ENCODE measurements around the gene SNRPD1.
"Not testable (repeated sequence)": the region's sequence is repeated elsewhere in the genome, so short reads cannot be mapped to it uniquely, and the experiment has no call there.

Gene SNRPD1

DNA sequence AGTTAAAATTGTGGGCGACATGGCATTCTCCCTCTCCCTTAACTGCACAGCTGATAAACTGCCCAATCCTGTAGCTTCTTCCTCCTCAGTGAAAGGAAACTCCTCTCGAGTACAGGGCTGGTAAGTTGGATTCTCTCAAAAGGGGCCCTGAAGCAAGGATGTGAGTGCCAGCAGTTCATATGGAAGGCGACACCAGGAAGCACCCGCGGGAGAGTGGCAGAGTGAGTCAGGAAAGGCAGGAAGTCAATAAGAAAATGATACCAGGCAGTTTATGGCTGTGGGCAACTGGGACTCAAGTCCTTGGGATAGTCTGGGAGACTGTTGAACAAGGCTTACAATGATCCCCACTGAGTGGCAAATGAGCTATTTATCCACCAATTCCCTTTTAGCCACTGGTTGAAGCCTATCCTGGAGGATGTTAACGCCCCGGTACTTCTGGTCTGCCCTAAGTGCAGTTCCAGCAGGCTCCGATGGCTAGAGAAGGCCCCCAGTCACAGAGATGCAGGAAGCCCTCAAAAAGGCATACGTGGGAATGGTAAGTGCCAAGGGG is 57.7 kb downstream of the SNRPD1 start:
- peaks cover 0 to 8% of the 10 kb centered on the region in 2 donors for H3K36me3 ChIP-seq (ENCODE audit: control insufficient read depth in 1 of 2, insufficient read depth in 2 of 2, low read length in 2 of 2)
- H3K27me3 ChIP-seq (ENCODE audit: control insufficient read depth in 1 of 2, insufficient read depth in 2 of 2, low read length in 2 of 2): no peaks in the 10 kb centered on the region
- H3K4me1 ChIP-seq (ENCODE audit: control insufficient read depth in 1 of 2, insufficient read depth in 2 of 2, low read length in 2 of 2): peaks cover 13 to 20% of the 10 kb centered on the region in 2 donors
- H3K9ac ChIP-seq (ENCODE audit: low read depth in 1 of 2, low read length in 2 of 2): no peak overlapping the region
- H3K9me3 ChIP-seq (ENCODE audit: control insufficient read depth in 1 of 2, low read length in 2 of 2): no peaks in the 10 kb centered on the region
- no peak overlapping the region for H3K4me3 ChIP-seq (ENCODE audit: low read depth in 1 of 2, low read length in 2 of 2)
- no peak overlapping the region for H3K27ac ChIP-seq (ENCODE audit: low read depth, low read length)

DNA sequence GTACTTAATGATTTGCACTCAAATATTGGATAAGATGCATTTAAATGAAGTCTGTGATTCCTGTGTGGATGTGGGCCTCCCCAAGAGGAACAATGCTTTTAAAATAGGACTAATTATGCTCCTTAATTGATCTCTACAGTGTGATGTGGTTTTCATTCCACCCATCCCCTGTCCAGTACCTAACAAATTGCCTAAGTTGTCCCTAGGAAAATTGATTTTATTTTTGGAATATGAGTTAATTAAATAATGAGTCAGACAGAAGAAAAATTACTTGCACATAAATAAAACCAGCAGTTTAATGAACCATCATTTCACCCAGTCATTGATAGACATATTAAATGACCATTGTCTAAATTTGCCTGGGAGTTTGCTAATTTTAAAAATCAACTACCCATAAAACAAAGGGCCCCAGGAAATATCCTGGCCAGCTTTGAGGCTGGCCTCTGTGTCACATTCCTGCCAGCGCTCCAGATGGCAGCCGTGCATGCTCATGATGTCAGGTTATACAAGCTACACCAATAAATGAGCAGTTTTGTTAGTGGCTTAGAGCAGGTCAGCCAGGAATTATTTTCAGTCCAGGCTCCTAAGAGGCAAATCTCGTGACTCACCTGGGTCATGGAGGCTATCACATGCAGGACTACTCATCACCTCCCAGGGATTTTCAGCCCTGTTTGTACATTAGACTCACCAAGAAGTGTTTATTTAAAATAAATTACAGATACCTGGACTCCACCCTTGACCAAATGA is 60.6 kb downstream of the SNRPD1 start:
- no peak overlapping the region for H3K27ac ChIP-seq (ENCODE audit: low read depth, low read length)
- H3K4me1 ChIP-seq (ENCODE audit: control insufficient read depth in 1 of 2, insufficient read depth in 2 of 2, low read length in 2 of 2): peaks cover 13 to 20% of the 10 kb centered on the region in 2 donors
- H3K9ac ChIP-seq (ENCODE audit: low read depth in 1 of 2, low read length in 2 of 2): no peak overlapping the region
- H3K9me3 ChIP-seq (ENCODE audit: control insufficient read depth in 1 of 2, low read length in 2 of 2): no peaks in the 10 kb centered on the region
- peaks cover 3 to 12% of the 10 kb centered on the region in 2 donors for H3K36me3 ChIP-seq (ENCODE audit: control insufficient read depth in 1 of 2, insufficient read depth in 2 of 2, low read length in 2 of 2)
- no peaks in the 10 kb centered on the region for H3K27me3 ChIP-seq (ENCODE audit: control insufficient read depth in 1 of 2, insufficient read depth in 2 of 2, low read length in 2 of 2)
- no peak overlapping the region for H3K4me3 ChIP-seq (ENCODE audit: low read depth in 1 of 2, low read length in 2 of 2)

- not testable (repeated sequence) for H3K9ac ChIP-seq (ENCODE audit: low read depth in 1 of 2, low read length in 2 of 2); H3K4me3 ChIP-seq (ENCODE audit: low read depth in 1 of 2, low read length in 2 of 2); H3K9me3 ChIP-seq (ENCODE audit: control insufficient read depth in 1 of 2, low read length in 2 of 2); H3K36me3 ChIP-seq (ENCODE audit: control insufficient read depth in 1 of 2, insufficient read depth in 2 of 2, low read length in 2 of 2); H3K27me3 ChIP-seq (ENCODE audit: control insufficient read depth in 1 of 2, insufficient read depth in 2 of 2, low read length in 2 of 2); H3K27ac ChIP-seq (ENCODE audit: low read depth, low read length); H3K4me1 ChIP-seq (ENCODE audit: control insufficient read depth in 1 of 2, insufficient read depth in 2 of 2, low read length in 2 of 2)
These were observed 63.2 kb downstream of the SNRPD1 start for GRCh38 chr18:21675354-21675753.

DNA sequence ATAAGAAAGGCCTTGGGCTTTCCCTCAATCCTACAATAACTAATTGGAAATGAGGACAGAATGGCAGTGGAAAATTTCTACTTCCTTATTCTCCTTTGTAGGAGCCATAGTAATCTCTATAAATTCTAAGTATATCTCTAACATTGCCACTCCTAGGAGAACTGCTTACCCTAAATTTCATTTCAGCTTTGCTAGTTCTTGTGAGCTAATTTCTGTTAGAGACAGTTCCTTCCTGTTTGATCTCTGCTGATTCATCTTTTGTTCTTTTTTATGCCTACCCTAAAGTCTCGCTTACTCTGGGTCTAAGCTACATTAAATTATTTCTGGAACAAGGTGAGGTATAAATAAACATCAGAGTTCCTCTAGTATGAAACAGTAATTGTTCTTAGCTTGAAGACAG is 66.7 kb downstream of the SNRPD1 start:
- Histone ChIP-seq H3K27ac (ENCODE audit: low read depth, low read length) (no peak overlapping the region), H3K9ac (ENCODE audit: low read depth in 1 of 2, low read length in 2 of 2) (no peak overlapping the region), H3K36me3 (ENCODE audit: control insufficient read depth in 1 of 2, insufficient read depth in 2 of 2, low read length in 2 of 2) (peaks cover 3% of the 10 kb centered on the region in 2 donors), H3K9me3 (ENCODE audit: control insufficient read depth in 1 of 2, low read length in 2 of 2) (no peaks in the 10 kb centered on the region), H3K4me3 (ENCODE audit: low read depth in 1 of 2, low read length in 2 of 2) (no peak overlapping the region), H3K27me3 (ENCODE audit: control insufficient read depth in 1 of 2, insufficient read depth in 2 of 2, low read length in 2 of 2) (no peaks in the 10 kb centered on the region), H3K4me1 (ENCODE audit: control insufficient read depth in 1 of 2, insufficient read depth in 2 of 2, low read length in 2 of 2) (peaks cover 11 to 19% of the 10 kb centered on the region in 2 donors)

- H3K4me1 ChIP-seq (ENCODE audit: control insufficient read depth in 1 of 2, insufficient read depth in 2 of 2, low read length in 2 of 2): peaks cover 11 to 19% of the 10 kb centered on the region in 2 donors
- H3K27ac ChIP-seq (ENCODE audit: low read depth, low read length): no peak overlapping the region
- H3K9me3 ChIP-seq (ENCODE audit: control insufficient read depth in 1 of 2, low read length in 2 of 2): no peaks in the 10 kb centered on the region
- H3K27me3 ChIP-seq (ENCODE audit: control insufficient read depth in 1 of 2, insufficient read depth in 2 of 2, low read length in 2 of 2): no peaks in the 10 kb centered on the region
- peaks cover 3% of the 10 kb centered on the region in 2 donors for H3K36me3 ChIP-seq (ENCODE audit: control insufficient read depth in 1 of 2, insufficient read depth in 2 of 2, low read length in 2 of 2)
- no peak overlapping the region for H3K9ac ChIP-seq (ENCODE audit: low read depth in 1 of 2, low read length in 2 of 2)
- no peak overlapping the region for H3K4me3 ChIP-seq (ENCODE audit: low read depth in 1 of 2, low read length in 2 of 2)
These were observed 68.0 kb downstream of the SNRPD1 start for GRCh38 chr18:21680161-21680560.

GRCh38 chr18:21682371-21683051 is 70.4 kb downstream of the SNRPD1 start:
- no peaks in the 10 kb centered on the region for H3K27me3 ChIP-seq (ENCODE audit: control insufficient read depth in 1 of 2, insufficient read depth in 2 of 2, low read length in 2 of 2)
- H3K4me3 ChIP-seq (ENCODE audit: low read depth in 1 of 2, low read length in 2 of 2): peak overlapping the region; percentile 56 to 70
- H3K27ac ChIP-seq (ENCODE audit: low read depth, low read length): peak overlapping the region; percentile 73
- H3K9ac ChIP-seq (ENCODE audit: low read depth in 1 of 2, low read length in 2 of 2): peak overlapping the region; percentile 62 to 69
- peaks cover 21 to 30% of the 10 kb centered on the region in 2 donors for H3K4me1 ChIP-seq (ENCODE audit: control insufficient read depth in 1 of 2, insufficient read depth in 2 of 2, low read length in 2 of 2)
- no peaks in the 10 kb centered on the region for H3K9me3 ChIP-seq (ENCODE audit: control insufficient read depth in 1 of 2, low read length in 2 of 2)
- no peaks in the 10 kb centered on the region for H3K36me3 ChIP-seq (ENCODE audit: control insufficient read depth in 1 of 2, insufficient read depth in 2 of 2, low read length in 2 of 2)
